ENCODE results near the gene INSL3. TPM values are rescaled to one million over a fixed set of nuclear protein-coding genes. Genes with fewer than 3 reads are reported as not detected.

Gene INSL3
- total and polyA plus RNA-seq, 2 of the 13 experiments (the other 11 are each of a cell fraction or from before 2014, with no cell fraction given), result 0.30 TPM; not detected in 1

DNA sequence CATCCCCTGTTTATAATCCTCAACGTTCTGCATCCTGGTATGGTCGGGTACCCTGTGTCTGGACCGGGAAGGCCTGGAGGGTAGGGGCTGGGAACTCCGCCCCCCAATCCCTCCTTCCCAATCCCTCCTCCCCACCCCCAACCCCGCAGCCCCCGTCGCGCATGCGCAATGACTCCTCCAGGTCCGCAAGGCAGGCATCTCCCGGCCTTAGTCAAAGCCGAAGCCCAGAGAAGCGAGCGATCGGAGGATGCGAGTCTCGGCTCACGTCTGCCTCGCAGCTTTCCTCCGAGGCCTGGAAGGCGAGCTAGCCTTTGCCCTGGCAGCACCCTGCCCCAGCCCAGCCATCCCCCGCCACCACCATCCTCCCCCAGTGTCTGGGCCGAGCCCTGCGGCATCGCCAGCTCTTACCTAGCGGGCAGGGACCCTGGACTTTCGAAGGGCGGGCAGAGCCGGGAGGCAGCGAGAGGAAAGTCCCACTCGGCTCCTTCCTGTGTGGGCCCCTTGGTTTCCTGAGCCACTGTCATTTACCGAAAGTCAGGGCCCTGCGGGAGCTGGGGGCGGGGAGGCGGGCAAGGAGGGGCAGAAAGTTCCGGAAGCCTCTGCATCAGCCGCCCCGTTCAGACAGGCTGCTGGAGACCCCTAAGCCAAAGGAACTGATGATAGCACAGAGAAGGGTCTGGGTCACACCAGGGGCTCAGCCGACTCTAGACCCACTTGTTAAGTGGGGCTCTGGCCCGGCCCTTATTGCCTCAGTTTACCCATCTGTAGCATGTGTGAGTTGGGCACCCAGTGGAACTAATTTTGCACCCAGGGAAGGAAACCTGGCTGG is 26.4 kb upstream of the INSL3 start, which contains the start of gene JAK3 (continued):
- TF ChIP-seq ZNF136 (CRISPR knock-in tag; IDR thresholded peaks at IDR 0.05; ENCODE audit: low read depth) (no peak), TEAD3 (CRISPR knock-in tag; optimal IDR thresholded peaks at IDR 0.05; ENCODE audit: borderline replicate concordance) (no peak), ZNF546 (CRISPR knock-in tag; conservative IDR thresholded peaks at IDR 0.05) (no peak), ATM (IDR thresholded peaks at IDR 0.05; ENCODE audit: borderline replicate concordance) (no peak), ZNF451 (CRISPR knock-in tag; IDR thresholded peaks at IDR 0.05) (no peak), MAFK (conservative IDR thresholded peaks at IDR 0.05 in 1 of 2, IDR thresholded peaks at IDR 0.05 in 1 of 2; ENCODE audit: low read length in 2 of 2) (no peak), ZBTB7B (CRISPR knock-in tag; IDR thresholded peaks at IDR 0.05) (no peak), ZFP41 (CRISPR knock-in tag; IDR thresholded peaks at IDR 0.05; ENCODE audit: borderline replicate concordance) (no peak), HMG20B (CRISPR knock-in tag; conservative IDR thresholded peaks at IDR 0.05) (no peak), HDAC6 (IDR thresholded peaks at IDR 0.05; ENCODE audit: low read depth, low read length) (no peak), TBX3 (IDR thresholded peaks at IDR 0.05; ENCODE audit: borderline replicate concordance) (no peak), ZBTB42 (CRISPR knock-in tag; IDR thresholded peaks at IDR 0.05) (no peak), YY1 (IDR thresholded peaks at IDR 0.05; ENCODE audit: insufficient read depth, insufficient replicate concordance, low read depth, low read length) (no peak), MXD4 (CRISPR knock-in tag; IDR thresholded peaks at IDR 0.05) (no peak), NFE2L2 (IDR thresholded peaks at IDR 0.05; ENCODE audit: low read length) (no peak), ZNF766 (CRISPR knock-in tag; IDR thresholded peaks at IDR 0.05; ENCODE audit: borderline replicate concordance) (no peak)
- TF ChIP-seq, protein P1, sequence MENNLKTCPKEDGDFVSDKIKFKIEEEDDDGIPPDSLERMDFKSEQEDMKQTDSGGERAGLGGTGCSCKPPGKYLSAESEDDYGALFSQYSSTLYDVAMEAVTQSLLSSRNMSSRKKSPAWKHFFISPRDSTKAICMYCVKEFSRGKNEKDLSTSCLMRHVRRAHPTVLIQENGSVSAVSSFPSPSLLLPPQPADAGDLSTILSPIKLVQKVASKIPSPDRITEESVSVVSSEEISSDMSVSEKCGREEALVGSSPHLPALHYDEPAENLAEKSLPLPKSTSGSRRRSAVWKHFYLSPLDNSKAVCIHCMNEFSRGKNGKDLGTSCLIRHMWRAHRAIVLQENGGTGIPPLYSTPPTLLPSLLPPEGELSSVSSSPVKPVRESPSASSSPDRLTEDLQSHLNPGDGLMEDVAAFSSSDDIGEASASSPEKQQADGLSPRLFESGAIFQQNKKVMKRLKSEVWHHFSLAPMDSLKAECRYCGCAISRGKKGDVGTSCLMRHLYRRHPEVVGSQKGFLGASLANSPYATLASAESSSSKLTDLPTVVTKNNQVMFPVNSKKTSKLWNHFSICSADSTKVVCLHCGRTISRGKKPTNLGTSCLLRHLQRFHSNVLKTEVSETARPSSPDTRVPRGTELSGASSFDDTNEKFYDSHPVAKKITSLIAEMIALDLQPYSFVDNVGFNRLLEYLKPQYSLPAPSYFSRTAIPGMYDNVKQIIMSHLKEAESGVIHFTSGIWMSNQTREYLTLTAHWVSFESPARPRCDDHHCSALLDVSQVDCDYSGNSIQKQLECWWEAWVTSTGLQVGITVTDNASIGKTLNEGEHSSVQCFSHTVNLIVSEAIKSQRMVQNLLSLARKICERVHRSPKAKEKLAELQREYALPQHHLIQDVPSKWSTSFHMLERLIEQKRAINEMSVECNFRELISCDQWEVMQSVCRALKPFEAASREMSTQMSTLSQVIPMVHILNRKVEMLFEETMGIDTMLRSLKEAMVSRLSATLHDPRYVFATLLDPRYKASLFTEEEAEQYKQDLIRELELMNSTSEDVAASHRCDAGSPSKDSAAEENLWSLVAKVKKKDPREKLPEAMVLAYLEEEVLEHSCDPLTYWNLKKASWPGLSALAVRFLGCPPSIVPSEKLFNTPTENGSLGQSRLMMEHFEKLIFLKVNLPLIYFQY (CRISPR knock-in tag; IDR thresholded peaks at IDR 0.05; ENCODE audit: borderline replicate concordance), result no peak
- TF ChIP-seq, protein P2, sequence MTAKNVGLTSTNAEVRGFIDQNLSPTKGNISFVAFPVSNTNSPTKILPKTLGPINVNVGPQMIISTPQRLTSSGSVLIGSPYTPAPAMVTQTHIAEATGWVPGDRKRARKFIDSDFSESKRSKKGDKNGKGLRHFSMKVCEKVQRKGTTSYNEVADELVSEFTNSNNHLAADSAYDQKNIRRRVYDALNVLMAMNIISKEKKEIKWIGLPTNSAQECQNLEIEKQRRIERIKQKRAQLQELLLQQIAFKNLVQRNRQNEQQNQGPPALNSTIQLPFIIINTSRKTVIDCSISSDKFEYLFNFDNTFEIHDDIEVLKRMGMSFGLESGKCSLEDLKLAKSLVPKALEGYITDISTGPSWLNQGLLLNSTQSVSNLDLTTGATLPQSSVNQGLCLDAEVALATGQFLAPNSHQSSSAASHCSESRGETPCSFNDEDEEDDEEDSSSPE (CRISPR knock-in tag; IDR thresholded peaks at IDR 0.05), result no peak
- TF ChIP-seq, protein P3, sequence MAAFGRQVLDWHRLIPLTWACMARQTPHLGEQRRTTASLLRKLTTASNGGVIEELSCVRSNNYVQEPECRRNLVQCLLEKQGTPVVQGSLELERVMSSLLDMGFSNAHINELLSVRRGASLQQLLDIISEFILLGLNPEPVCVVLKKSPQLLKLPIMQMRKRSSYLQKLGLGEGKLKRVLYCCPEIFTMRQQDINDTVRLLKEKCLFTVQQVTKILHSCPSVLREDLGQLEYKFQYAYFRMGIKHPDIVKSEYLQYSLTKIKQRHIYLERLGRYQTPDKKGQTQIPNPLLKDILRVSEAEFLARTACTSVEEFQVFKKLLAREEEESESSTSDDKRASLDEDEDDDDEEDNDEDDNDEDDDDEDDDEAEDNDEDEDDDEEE (CRISPR knock-in tag; IDR thresholded peaks at IDR 0.05), result no peak
- TF ChIP-seq, protein P4, sequence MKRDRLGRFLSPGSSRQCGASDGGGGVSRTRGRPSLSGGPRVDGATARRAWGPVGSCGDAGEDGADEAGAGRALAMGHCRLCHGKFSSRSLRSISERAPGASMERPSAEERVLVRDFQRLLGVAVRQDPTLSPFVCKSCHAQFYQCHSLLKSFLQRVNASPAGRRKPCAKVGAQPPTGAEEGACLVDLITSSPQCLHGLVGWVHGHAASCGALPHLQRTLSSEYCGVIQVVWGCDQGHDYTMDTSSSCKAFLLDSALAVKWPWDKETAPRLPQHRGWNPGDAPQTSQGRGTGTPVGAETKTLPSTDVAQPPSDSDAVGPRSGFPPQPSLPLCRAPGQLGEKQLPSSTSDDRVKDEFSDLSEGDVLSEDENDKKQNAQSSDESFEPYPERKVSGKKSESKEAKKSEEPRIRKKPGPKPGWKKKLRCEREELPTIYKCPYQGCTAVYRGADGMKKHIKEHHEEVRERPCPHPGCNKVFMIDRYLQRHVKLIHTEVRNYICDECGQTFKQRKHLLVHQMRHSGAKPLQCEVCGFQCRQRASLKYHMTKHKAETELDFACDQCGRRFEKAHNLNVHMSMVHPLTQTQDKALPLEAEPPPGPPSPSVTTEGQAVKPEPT (CRISPR knock-in tag; IDR thresholded peaks at IDR 0.05; ENCODE audit: low read depth), result peak; percentile 48; the same call in 1 of the 2 replicates
